ENCODE data around the gene MAPKBP1.
"Not testable (repeated sequence)": the region's sequence is repeated elsewhere in the genome, so short reads cannot be mapped to it uniquely, and the experiment has no call there.

Gene MAPKBP1, protein sequence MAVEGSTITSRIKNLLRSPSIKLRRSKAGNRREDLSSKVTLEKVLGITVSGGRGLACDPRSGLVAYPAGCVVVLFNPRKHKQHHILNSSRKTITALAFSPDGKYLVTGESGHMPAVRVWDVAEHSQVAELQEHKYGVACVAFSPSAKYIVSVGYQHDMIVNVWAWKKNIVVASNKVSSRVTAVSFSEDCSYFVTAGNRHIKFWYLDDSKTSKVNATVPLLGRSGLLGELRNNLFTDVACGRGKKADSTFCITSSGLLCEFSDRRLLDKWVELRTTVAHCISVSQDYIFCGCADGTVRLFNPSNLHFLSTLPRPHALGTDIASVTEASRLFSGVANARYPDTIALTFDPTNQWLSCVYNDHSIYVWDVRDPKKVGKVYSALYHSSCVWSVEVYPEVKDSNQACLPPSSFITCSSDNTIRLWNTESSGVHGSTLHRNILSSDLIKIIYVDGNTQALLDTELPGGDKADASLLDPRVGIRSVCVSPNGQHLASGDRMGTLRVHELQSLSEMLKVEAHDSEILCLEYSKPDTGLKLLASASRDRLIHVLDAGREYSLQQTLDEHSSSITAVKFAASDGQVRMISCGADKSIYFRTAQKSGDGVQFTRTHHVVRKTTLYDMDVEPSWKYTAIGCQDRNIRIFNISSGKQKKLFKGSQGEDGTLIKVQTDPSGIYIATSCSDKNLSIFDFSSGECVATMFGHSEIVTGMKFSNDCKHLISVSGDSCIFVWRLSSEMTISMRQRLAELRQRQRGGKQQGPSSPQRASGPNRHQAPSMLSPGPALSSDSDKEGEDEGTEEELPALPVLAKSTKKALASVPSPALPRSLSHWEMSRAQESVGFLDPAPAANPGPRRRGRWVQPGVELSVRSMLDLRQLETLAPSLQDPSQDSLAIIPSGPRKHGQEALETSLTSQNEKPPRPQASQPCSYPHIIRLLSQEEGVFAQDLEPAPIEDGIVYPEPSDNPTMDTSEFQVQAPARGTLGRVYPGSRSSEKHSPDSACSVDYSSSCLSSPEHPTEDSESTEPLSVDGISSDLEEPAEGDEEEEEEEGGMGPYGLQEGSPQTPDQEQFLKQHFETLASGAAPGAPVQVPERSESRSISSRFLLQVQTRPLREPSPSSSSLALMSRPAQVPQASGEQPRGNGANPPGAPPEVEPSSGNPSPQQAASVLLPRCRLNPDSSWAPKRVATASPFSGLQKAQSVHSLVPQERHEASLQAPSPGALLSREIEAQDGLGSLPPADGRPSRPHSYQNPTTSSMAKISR (N-terminal part only)

GRCh38 chr15:41774062-41774881 is at the start of gene MAPKBP1:
Gene MAPKBP1, plus strand, starts transcription at chr15:41774484. Its CDS starts 792 bp downstream, at chr15:41775276.
- peak; percentile 98 for DNase-seq (ENCODE audit: low read depth)

DNA sequence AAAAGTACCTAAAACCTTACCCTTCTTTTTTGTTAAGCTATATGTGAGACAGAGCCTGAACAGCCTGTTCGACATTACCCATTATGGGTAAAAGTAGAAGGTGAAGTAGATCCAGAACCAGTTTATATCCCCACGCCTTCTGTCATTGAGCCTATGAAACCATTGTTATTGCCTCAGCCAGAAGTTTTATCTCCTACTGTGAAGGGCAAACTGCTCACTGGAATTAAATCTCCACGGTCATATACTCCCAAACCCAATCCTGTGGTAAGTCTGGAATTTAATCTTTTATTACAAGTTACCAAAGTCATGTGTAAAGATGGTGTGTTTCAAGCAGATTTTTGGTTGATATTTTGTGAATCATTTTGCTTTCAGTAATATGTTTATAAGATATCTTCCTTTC is 47.1 kb upstream of the MAPKBP1 start:
- DNase-seq (ENCODE audit: low read depth): no peak

GRCh38 chr15:41728061-41728460 is 46.2 kb upstream of the MAPKBP1 start:
- not testable (repeated sequence) for DNase-seq (ENCODE audit: low read depth)

DNA sequence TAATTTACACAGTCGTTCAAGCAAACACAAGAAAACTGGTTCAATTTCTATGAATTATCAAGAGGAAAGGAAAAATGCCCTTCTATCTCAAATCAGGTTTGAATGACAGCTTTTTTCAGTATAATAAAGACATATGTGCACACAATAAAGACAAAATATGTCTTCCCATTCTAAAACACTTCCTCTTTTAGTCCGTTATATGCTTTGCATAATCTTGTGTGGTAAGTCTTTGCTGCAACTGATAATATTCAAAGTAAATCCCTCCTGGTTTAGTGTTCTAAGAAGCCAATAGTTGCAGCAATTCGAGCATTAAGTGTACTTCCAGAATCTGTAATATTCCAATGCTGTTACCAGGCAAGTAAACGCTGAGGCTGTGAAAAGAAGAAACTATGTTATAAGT is 43.7 kb upstream of the MAPKBP1 start:
- DNase-seq (ENCODE audit: low read depth): no peak

DNA sequence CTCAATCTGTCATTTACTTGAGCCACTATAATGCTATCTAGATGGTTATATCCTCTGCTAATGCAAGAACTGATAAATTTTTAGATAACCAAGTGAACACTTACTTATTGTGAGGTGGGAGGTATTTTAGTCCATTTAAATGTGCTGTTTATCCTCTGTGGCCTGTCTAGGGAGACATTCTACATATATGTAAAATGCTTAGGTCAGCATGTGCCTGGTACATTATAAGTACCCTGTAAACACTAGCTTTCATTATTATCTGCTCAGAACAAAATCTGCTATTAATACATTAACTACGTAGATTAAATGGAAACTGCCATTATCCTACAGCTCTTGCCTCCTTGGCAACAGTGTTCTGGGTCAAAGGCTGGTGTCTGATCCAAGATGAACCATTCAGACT is 41.8 kb upstream of the MAPKBP1 start:
- DNase-seq (ENCODE audit: low read depth): no peak

- no peak for DNase-seq (ENCODE audit: low read depth)
These were observed 40.2 kb upstream of the MAPKBP1 start for GRCh38 chr15:41734079-41734478.

DNA sequence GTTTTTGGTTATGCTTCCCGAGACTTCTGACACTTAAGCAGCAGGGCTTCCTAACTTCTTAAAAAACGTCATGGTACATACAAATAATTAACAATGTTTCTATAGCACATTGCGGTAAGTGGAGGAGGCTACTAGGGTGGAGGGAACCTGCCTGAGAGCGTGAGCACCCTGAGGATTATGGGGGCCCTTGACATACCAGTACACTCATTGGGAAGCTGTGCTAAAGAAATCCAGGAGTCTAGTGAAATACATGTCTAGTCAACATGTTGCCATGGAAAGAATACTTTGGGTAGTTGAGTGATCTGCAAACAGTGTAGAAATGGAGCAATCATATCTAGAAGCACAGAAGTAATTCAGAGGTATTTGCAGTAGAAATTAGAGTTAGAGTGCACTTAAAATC is 39.2 kb upstream of the MAPKBP1 start:
- DNase-seq (ENCODE audit: low read depth): no peak

GRCh38 chr15:41735492-41735891 is 38.8 kb upstream of the MAPKBP1 start:
- not testable (repeated sequence) for DNase-seq (ENCODE audit: low read depth)

GRCh38 chr15:41746802-41747201 is 27.5 kb upstream of the MAPKBP1 start:
- DNase-seq (ENCODE audit: low read depth): no peak

- no peak for DNase-seq (ENCODE audit: low read depth)
These were observed 18.1 kb upstream of the MAPKBP1 start for GRCh38 chr15:41756198-41756597.

GRCh38 chr15:41772720-41773331 is 1.5 kb upstream of the MAPKBP1 start:
- peak; percentile 21 for DNase-seq (ENCODE audit: low read depth)

- no peak for DNase-seq (ENCODE audit: low read depth)
These were observed 954 bp upstream of the MAPKBP1 start for GRCh38 chr15:41773332-41773728.

GRCh38 chr15:41773729-41774061 is 589 bp upstream of the MAPKBP1 start:
- no peak for DNase-seq (ENCODE audit: low read depth)

DNA sequence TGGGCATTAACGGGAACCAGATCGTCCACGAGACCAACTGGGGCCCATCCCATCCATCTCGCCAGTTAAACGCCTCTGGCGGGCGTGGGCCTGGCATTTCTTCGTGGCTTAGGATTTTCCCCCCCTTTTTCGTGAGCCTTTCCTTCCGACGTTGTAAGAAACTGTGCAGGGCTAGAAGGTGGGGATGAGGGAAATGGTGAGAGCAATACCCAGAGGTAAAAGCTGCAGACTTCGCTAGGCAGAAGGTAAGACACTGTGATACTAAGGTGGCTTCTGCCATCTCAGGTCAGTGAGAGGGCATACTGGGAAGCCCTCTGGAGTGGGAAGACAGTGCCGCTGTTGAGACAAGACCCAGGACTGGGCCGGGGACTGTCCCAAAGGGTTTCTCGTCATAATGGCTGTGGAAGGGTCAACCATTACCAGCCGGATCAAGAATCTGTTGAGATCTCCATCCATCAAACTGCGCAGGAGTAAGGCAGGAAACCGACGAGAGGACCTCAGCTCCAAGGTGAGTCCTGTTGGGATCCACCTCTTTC is 666 bp downstream of the MAPKBP1 start:
- DNase-seq (ENCODE audit: low read depth): no peak

DNA sequence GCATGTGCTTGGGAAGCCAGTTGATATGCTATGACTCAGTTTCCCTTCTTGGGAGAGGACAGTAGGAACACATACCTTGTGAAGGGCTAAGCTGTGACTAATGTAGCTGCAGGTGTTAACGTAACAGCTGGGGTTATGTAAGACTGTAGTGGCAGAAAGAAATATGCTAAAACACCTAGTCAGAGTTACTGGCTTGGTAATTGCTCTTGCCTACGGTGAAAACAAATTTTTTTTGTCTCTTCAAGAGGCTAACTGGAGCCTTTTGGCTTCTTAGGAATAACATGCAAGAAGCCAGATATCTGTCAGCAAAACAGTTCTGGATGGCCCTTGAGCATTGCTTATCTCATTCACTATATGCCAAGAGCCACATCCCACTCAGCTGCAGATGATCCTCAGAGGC is 1.4 kb downstream of the MAPKBP1 start:
- DNase-seq (ENCODE audit: low read depth): no peak

DNA sequence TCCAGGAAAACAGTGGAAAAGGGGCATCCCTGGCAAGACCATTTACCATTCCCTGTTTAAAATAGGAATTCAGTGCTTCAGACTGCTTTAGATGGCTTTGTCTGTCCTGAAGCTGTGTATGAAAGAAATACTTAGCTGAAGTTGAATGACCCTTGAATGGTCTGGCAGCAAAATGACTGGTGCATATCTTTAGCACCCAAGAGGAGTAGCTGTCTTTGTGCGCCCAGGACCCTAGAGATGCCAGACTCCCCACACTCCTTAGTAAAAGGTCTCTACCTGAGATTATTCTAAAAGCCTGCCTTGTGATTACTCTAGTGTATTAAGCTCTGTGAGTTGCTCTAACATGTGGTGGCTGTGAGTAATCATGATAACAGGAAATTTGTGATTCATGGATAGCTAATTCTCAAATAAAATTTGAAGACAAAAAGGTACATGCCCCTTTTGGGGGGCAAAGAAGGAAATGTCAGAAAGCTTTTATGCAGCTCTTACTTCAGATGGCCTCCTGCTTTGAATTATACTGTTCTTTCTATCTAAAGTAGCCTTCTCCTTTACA is 3.2 kb downstream of the MAPKBP1 start:
- no peak for DNase-seq (ENCODE audit: low read depth)

- no peak for DNase-seq (ENCODE audit: low read depth)
These were observed 4.2 kb downstream of the MAPKBP1 start for GRCh38 chr15:41778521-41778920.

- no peak for DNase-seq (ENCODE audit: low read depth)
These were observed 5.4 kb downstream of the MAPKBP1 start for GRCh38 chr15:41779662-41780157.

DNA sequence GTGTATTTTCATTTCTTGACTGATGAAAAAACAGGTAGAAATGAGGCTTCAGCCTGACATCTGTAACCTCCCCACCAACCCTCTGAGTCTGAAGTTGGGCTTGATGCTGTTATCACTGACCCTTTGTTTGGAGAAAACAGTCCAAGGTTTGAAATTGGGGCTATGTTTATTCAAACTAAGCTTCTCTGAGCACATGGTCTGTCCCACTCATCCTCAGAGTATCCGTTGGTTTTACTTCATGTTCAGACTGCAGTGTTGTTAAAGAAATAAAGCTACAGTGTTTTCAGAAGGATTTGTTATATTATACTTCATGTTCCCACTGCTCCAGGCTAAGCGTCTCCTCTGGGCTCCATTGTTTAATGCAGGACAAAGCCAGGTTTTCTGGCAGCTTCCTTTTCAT is 6.0 kb downstream of the MAPKBP1 start:
- DNase-seq (ENCODE audit: low read depth): no peak

- DNase-seq (ENCODE audit: low read depth): no peak
These were observed 6.4 kb downstream of the MAPKBP1 start for GRCh38 chr15:41780727-41781126.
